Fibroblast of upper back skin (primary cell): ENCODE data around the gene MLST8.
A peak's percentile ranks its signal among the peaks of the same experiment; 100 is the strongest.

ENCODE experiments used
- DNase-seq: peaks from one replicate; pipeline ENCODE4 v3.0.0-alpha.2; 2013

The MLST8 gene

GRCh38 chr16:2210386-2211365 lies 5.4 kb downstream of the MLST8 start, which contains the start of gene BRICD5:
Gene BRICD5, minus strand, starts transcription at chr16:2210863. Its CDS starts 30 bp downstream, at chr16:2210833.
- no peak for DNase-seq

- DNase-seq: no peak
Observed at GRCh38 chr16:2211923-2212347, 6.7 kb downstream of the MLST8 start.

GRCh38 chr16:2212362-2213324 lies 7.4 kb downstream of the MLST8 start:
- no peak for DNase-seq

GRCh38 chr16:2213817-2214718 lies 8.8 kb downstream of the MLST8 start:
- no peak for DNase-seq

GRCh38 chr16:2214719-2214968 lies 9.4 kb downstream of the MLST8 start, which contains the start of gene PGP:
Gene PGP, minus strand, starts transcription at chr16:2214840. Its CDS starts 63 bp downstream, at chr16:2214777.
- DNase-seq: no peak

GRCh38 chr16:2216330-2216729 lies 11.1 kb downstream of the MLST8 start:
- no peak for DNase-seq

GRCh38 chr16:2223221-2223941 lies 18.1 kb downstream of the MLST8 start, which contains the start of gene E4F1:
Gene E4F1, plus strand, starts transcription at chr16:2223591. Its CDS starts 23 bp downstream, at chr16:2223614.
- DNase-seq: peak; percentile 99

- peak; percentile 29 for DNase-seq
Observed at GRCh38 chr16:2223942-2224486, 18.8 kb downstream of the MLST8 start.

GRCh38 chr16:2226245-2226793 lies 21.1 kb downstream of the MLST8 start:
- no peak for DNase-seq

GRCh38 chr16:2226918-2227317 lies 21.7 kb downstream of the MLST8 start:
- no peak for DNase-seq

GRCh38 chr16:2228161-2228824 lies 23.0 kb downstream of the MLST8 start:
- no peak for DNase-seq

- no peak for DNase-seq
Observed at GRCh38 chr16:2229091-2229490, 23.8 kb downstream of the MLST8 start.

- DNase-seq: no peak
Observed at GRCh38 chr16:2229632-2230250, 24.5 kb downstream of the MLST8 start.

- DNase-seq: no peak
Observed at GRCh38 chr16:2230376-2230775, 25.1 kb downstream of the MLST8 start.

GRCh38 chr16:2231016-2231931 lies 26.0 kb downstream of the MLST8 start:
- no peak for DNase-seq

- no peak for DNase-seq
Observed at GRCh38 chr16:2232094-2232990, 27.1 kb downstream of the MLST8 start.

GRCh38 chr16:2233046-2233775 lies 28.0 kb downstream of the MLST8 start:
- DNase-seq: no peak
